WTC11 (cell line): ENCODE data around the gene H2AZ2. TPM values are rescaled to one million over a fixed set of nuclear protein-coding genes. Genes with fewer than 3 reads are reported as not detected.
A peak's percentile ranks its signal among the peaks of the same experiment; 100 is the strongest.

ENCODE experiments used
- ATAC-seq: fragments of 200-7000 bp; cut with Tn5 transposase; 2 replicates; pipeline ENCODE4 v1.10.0; 2021; ENCODE audit warnings: mild to moderate bottlenecking, moderate library complexity
- CTCF ChIA-PET: fragments of 300-600 bp; sonication (Branson Sonifier 250); formaldehyde crosslinking; loops from one replicate; lab custom pipeline; 2021; ENCODE audit warnings: antibody characterized with exemption; lab: Charles Lee
- POLR2A ChIA-PET: fragments of 350-600 bp; sonication (Branson Sonifier 250); formaldehyde crosslinking; loops from one replicate; lab custom pipeline; 2021; ENCODE audit warnings: antibody characterized with exemption; lab: Charles Lee
- DNase-seq: peaks from one replicate; pipeline ENCODE4 v3.0.0; 2021; ENCODE audit warnings: low spot score
- H3K27ac Mint-ChIP-seq: 2 replicates; pipeline ENCODE4 v1.8.0; 2021; ENCODE audit warnings: mixed read lengths
- H3K27me3 Mint-ChIP-seq: 2 replicates; pipeline ENCODE4 v1.8.0; 2021; ENCODE audit warnings: low read depth, mild to moderate bottlenecking, moderate library complexity, mixed read lengths
- H3K36me3 Mint-ChIP-seq: 2 replicates; pipeline ENCODE4 v1.8.0; 2021; ENCODE audit warnings: mixed read lengths
- H3K4me1 Mint-ChIP-seq: 2 replicates; pipeline ENCODE4 v1.8.0; 2022; ENCODE audit warnings: mixed read lengths
- H3K4me3 Mint-ChIP-seq: 2 replicates; pipeline ENCODE4 v1.8.0; 2021; ENCODE audit warnings: mild to moderate bottlenecking, moderate library complexity, mixed read lengths
- H3K9me3 Mint-ChIP-seq: 2 replicates; pipeline ENCODE4 v1.8.0; 2021; ENCODE audit warnings: mixed read lengths
- MXD4 ChIP-seq: fragments of 250-450 bp; sonication (Bioruptor Pico); IDR thresholded peaks from 2 replicates; pipeline ENCODE4 v1.8.0; 2021; ENCODE audit warnings: mild to moderate bottlenecking, moderate library complexity, borderline replicate concordance
- NFYB ChIP-seq: sonication (generic); formaldehyde crosslinking; conservative IDR thresholded peaks from 2 replicates; pipeline ENCODE4 v1.8.0; 2022; ENCODE audit warnings: low read depth, missing genetic modification reagents
- PREB ChIP-seq: sonication (generic); formaldehyde crosslinking; IDR thresholded peaks from 2 replicates; pipeline ENCODE4 v1.8.1; 2022; ENCODE audit warnings: mild to moderate bottlenecking, missing genetic modification reagents, moderate library complexity, borderline replicate concordance
- PRRX2 ChIP-seq: fragments of 250-450 bp; sonication (Bioruptor Pico); IDR thresholded peaks from 2 replicates; pipeline ENCODE4 v1.8.0; 2021; ENCODE audit warnings: mild to moderate bottlenecking
- USF2 ChIP-seq: sonication (generic); formaldehyde crosslinking; IDR thresholded peaks from 2 replicates; pipeline ENCODE4 v1.8.1; 2023; ENCODE audit warnings: mild to moderate bottlenecking, missing genetic modification reagents, moderate library complexity
- ZNF121 ChIP-seq: sonication (generic); formaldehyde crosslinking; IDR thresholded peaks from 2 replicates; pipeline ENCODE4 v1.8.0; 2023; ENCODE audit warnings: missing genetic modification reagents
- ZNF416 ChIP-seq: fragments of 250-450 bp; sonication (Bioruptor Pico); IDR thresholded peaks from 2 replicates; pipeline ENCODE4 v1.9.0; 2021; ENCODE audit warnings: mild to moderate bottlenecking, inconsistent platforms
- total RNA-seq: library from RNA; stranded (reverse); gene quantifications from 3 replicates; pipeline ENCODE4 v1.2.3, GENCODE V29; 2021
- TF ChIP-seq, protein P1 (sequence below): fragments of 250-450 bp; sonication (Bioruptor Pico); IDR thresholded peaks from 2 replicates; pipeline ENCODE4 v1.9.0; 2021; ENCODE audit warnings: mild to moderate bottlenecking
- TF ChIP-seq, protein P2 (sequence below): sonication (generic); formaldehyde crosslinking; IDR thresholded peaks from 2 replicates; pipeline ENCODE4 v1.8.1; 2022; ENCODE audit warnings: low read depth, mild to moderate bottlenecking, moderate library complexity, missing genetic modification reagents, borderline replicate concordance

Gene H2AZ2
- total RNA-seq, 1 experiment from 2014 or later = 178 TPM

GRCh38 chr7:44801890-44802289 lies 46.0 kb downstream of the H2AZ2 start (continued):
- TF ChIP-seq USF2 (no peak), NFYB (CRISPR knock-in tag) (no peak)
- TF ChIP-seq, protein P1, sequence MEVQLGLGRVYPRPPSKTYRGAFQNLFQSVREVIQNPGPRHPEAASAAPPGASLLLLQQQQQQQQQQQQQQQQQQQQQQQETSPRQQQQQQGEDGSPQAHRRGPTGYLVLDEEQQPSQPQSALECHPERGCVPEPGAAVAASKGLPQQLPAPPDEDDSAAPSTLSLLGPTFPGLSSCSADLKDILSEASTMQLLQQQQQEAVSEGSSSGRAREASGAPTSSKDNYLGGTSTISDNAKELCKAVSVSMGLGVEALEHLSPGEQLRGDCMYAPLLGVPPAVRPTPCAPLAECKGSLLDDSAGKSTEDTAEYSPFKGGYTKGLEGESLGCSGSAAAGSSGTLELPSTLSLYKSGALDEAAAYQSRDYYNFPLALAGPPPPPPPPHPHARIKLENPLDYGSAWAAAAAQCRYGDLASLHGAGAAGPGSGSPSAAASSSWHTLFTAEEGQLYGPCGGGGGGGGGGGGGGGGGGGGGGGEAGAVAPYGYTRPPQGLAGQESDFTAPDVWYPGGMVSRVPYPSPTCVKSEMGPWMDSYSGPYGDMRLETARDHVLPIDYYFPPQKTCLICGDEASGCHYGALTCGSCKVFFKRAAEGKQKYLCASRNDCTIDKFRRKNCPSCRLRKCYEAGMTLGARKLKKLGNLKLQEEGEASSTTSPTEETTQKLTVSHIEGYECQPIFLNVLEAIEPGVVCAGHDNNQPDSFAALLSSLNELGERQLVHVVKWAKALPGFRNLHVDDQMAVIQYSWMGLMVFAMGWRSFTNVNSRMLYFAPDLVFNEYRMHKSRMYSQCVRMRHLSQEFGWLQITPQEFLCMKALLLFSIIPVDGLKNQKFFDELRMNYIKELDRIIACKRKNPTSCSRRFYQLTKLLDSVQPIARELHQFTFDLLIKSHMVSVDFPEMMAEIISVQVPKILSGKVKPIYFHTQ (CRISPR knock-in tag) = peak; percentile 45; the same call in 1 of the 2 replicates
- TF ChIP-seq, all 79 proteins: peak for 5

GRCh38 chr7:44799939-44800338 lies 47.9 kb downstream of the H2AZ2 start:
- ChIA-PET CTCF (interaction anchor here (1.3 kb wide), 1 partner anchor 451 kb away, joined by 4 read pairs; no protein-coding TSS in a partner anchor), POLR2A (no interaction called here)
- Mint-ChIP-seq H3K4me1 (peaks cover 18% of the 10 kb centered on the region), H3K36me3 (peaks cover 62% of the 10 kb centered on the region), H3K27ac (peak overlapping the region; percentile 39), H3K4me3 (peak overlapping the region; percentile 18; the same call in 1 of the 2 replicates), H3K27me3 (no peaks in the 10 kb centered on the region), H3K9me3 (no peaks in the 10 kb centered on the region)
- TF ChIP-seq MXD4 (CRISPR knock-in tag) (no peak), ZNF416 (CRISPR knock-in tag) (no peak), ZNF121 (CRISPR knock-in tag) (no peak), PRRX2 (CRISPR knock-in tag) (no peak)
- TF ChIP-seq, protein P2, sequence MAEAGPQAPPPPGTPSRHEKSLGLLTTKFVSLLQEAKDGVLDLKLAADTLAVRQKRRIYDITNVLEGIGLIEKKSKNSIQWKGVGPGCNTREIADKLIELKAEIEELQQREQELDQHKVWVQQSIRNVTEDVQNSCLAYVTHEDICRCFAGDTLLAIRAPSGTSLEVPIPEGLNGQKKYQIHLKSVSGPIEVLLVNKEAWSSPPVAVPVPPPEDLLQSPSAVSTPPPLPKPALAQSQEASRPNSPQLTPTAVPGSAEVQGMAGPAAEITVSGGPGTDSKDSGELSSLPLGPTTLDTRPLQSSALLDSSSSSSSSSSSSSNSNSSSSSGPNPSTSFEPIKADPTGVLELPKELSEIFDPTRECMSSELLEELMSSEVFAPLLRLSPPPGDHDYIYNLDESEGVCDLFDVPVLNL (CRISPR knock-in tag) = no peak
- no peak for ATAC-seq
- no peak for DNase-seq

DNA sequence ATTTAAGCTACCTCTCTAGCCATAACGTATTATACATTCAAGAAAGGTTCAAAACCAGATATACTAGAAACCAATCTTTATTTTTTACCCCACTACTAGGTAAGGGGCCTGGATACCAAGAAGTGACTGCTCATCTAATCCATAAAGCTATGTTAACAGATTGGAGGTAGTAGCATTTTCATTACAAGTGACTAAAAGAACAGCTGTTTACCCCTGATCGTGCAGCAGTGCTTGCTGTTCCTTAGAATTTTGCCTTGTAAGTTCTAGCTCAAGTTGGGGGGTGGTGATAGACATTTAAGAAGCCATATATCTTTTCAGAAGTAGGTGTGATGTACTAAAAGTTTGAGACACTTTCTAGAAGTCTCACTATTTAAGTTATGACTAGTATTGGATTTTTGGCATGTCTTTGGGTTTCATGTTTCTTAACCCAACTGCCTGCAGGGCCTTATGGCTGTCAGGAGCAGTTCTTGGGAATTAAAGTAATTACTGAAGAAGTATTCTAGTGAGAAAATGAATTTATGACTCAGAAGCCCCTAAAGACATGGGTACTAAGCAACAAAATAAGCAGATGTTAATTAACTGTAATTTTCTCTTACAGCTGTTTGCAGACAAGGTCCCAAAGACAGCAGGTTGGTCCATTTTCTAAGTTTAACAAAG lies 49.1 kb downstream of the H2AZ2 start:
- DNase-seq (no peak), ATAC-seq (no peak)
- CTCF ChIA-PET = no interaction called here
- Mint-ChIP-seq H3K36me3 (peaks cover 62% of the 10 kb centered on the region), H3K4me3 (peak overlapping the region; percentile 100), H3K27ac (peak overlapping the region; percentile 76; the same call in 1 of the 2 replicates), H3K27me3 (no peaks in the 10 kb centered on the region), H3K4me1 (peaks cover 18% of the 10 kb centered on the region), H3K9me3 (no peaks in the 10 kb centered on the region)
- TF ChIP-seq PREB (CRISPR knock-in tag) = no peak
- TF ChIP-seq, protein P1 (CRISPR knock-in tag) = peak; percentile 67; the same call in 1 of the 2 replicates
- POLR2A ChIA-PET = interaction anchor here (0.7 to 0.8 kb wide), 3 partner anchors 49 to 225 kb away, joined by 3 read pairs; partner anchors contain the start of genes CCM2, DDX56 and H2AZ2
